Mesodermal cell (in vitro differentiated cells): Measurements from ENCODE around the gene ALDH1A1.

Experiments
- H3K27ac ChIP-seq: 2 replicates; pipeline ENCODE4 v1.7.0; 2013; ENCODE audit warnings: mild to moderate bottlenecking, low read depth, low read length, moderate library complexity; ENCODE audit not compliant: severe bottlenecking
- H3K36me3 ChIP-seq: 2 replicates; pipeline ENCODE4 v1.7.1; 2013; ENCODE audit warnings: mild to moderate bottlenecking, low read length, moderate library complexity; ENCODE audit not compliant: control insufficient read depth, insufficient read depth
- H3K4me1 ChIP-seq: one replicate; pipeline ENCODE4 v1.7.1; 2013; ENCODE audit warnings: mild to moderate bottlenecking, low read length; ENCODE audit not compliant: insufficient read depth, control insufficient read depth, poor library complexity, severe bottlenecking
- H3K4me3 ChIP-seq: 2 replicates; pipeline ENCODE4 v1.7.0; 2013; ENCODE audit warnings: low read length, control low read depth, mild to moderate bottlenecking; ENCODE audit not compliant: insufficient read depth, poor library complexity, severe bottlenecking; ENCODE audit errors: extremely low read depth
- H3K9me3 ChIP-seq: 2 replicates; pipeline ENCODE4 v1.7.1; 2013; ENCODE audit warnings: mild to moderate bottlenecking, low read length, moderate library complexity; ENCODE audit not compliant: control insufficient read depth
- WGBS, 2 experiments: methylation state at CpG; one replicate each; pipeline ENCODE4 v1.1.5; 2013; ENCODE audit warnings: missing lambda C conversion rate in 2 of 2; ENCODE audit not compliant: insufficient coverage in 2 of 2; 5-methylcytosine and 5-hydroxymethylcytosine counted together

Gene ALDH1A1

DNA sequence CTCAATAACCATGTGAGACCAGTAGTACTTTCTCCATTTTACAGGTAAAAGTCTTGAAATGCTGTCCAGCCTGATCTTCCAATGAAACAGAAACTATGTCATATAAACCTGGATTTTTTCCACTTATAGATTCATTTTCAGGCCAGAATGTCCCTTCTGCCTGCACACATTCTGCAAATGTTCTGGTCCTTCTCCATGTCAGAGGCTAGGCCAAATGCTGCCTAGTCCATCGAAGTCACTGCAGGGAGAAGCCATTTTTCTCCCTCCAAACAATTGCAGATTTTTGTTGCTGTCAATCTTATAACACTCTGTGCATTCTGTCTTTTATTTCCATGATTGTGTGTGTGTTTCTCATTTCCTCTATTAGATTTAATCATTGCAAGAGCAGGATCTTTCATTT is 59.4 kb downstream of the ALDH1A1 start:
- Histone ChIP-seq H3K27ac (no peak overlapping the region), H3K9me3 (no peaks in the 10 kb centered on the region), H3K36me3 (no peaks in the 10 kb centered on the region), H3K4me3 (no peak overlapping the region), H3K4me1 (no peaks in the 10 kb centered on the region)
- WGBS, 2 experiments = no CpG with 5 or more reads among the region's 1 CpG

DNA sequence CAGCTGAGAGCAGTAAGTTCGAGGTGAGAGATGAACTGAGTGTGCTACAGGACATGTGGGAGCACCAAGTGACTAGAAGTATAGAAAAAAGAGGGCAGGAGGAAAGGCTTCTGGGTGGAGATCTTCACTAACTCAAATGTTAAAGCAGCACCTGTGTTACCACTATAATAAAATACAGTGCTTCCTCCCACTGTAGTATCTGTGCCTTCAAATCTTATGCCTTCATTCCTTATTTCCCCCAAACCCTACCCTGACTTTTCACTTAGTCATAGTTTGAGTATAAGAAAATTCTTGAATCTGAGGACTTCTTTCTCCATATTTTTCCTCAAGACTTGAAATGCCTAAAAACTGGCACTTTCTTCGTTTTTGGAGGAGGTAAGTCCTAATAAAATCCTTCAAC is 61.8 kb downstream of the ALDH1A1 start:
- Histone ChIP-seq H3K9me3 (no peaks in the 10 kb centered on the region), H3K4me3 (no peak overlapping the region), H3K4me1 (no peaks in the 10 kb centered on the region), H3K27ac (no peak overlapping the region), H3K36me3 (no peaks in the 10 kb centered on the region)
- 65 to 73% methylated on average over 1 to 2 of the region's 2 CpGs for WGBS, 2 experiments

DNA sequence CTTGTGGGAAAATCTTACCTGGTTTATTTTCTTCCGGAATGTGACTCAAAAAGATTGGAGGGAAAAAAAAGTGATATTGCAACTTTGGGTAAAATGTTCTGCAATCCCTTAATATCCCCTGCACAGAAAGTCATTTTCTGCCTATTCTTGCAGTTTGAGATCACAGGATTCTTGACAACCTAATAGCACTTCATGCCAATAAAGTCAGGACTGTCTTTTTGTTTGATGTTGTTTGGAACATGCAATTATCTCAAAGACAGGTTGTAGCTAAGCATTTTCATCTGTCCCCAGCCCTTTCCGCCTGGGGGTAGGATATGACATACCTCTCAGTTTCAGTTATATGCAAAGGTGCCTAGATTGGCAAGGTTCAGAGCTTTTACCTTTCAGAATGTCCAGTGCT is 63.9 kb downstream of the ALDH1A1 start:
- H3K27ac ChIP-seq = no peak overlapping the region
- no peak overlapping the region for H3K4me3 ChIP-seq
- no peaks in the 10 kb centered on the region for H3K36me3 ChIP-seq
- H3K4me1 ChIP-seq = no peaks in the 10 kb centered on the region
- WGBS, 2 experiments = 83% methylated on average over 1 of the region's 2 CpGs; no CpG with 5 or more reads in 1 of the 2 experiments
- H3K9me3 ChIP-seq = no peaks in the 10 kb centered on the region

DNA sequence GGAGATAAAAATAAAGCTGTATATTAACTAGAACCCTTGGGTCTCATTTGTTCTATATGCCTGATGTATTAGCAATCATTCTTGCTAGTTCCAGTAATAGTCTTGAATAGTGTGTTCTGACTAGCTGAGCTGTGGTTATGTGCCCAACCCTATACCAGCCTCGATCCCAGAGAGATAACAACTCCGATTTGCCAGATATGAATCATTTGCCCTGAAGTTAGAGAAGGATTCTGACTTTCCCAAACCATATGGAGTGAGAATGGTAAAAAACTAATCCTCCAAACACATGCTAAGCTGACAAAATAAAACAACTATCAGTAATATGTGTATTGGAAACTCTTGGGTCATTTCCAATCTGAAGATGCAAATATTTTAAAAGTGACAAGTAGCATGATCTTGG is 64.8 kb downstream of the ALDH1A1 start:
- no peaks in the 10 kb centered on the region for H3K9me3 ChIP-seq
- no peaks in the 10 kb centered on the region for H3K4me1 ChIP-seq
- H3K36me3 ChIP-seq = no peaks in the 10 kb centered on the region
- no peak overlapping the region for H3K4me3 ChIP-seq
- no peak overlapping the region for H3K27ac ChIP-seq
- no CpG with 5 or more reads among the region's 2 CpGs for WGBS, 2 experiments

DNA sequence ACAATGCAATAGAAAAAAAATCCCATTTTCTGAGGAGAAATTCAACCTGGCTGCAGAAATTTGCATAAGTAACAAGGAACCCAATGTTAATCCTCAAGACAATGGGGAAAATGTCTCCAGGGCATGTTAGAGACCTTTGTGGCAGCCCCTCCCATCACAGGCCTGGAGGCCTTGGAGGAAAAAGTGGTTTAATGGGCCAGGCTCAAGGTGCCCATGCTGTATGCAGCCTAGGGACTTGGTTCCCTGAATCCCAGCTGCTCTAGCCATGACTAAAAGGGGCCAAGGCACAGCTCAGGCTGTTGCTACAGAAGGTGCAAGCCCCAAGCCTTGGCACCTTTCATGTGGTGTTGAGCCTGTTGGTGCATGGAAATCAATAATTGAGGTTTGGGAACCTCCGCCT is 66.5 kb downstream of the ALDH1A1 start:
- Histone ChIP-seq H3K4me3 (no peak overlapping the region), H3K36me3 (no peaks in the 10 kb centered on the region), H3K27ac (no peak overlapping the region), H3K9me3 (no peaks in the 10 kb centered on the region), H3K4me1 (no peaks in the 10 kb centered on the region)
- 83 to 100% methylated on average over 1 of the region's 1 CpG for WGBS, 2 experiments

DNA sequence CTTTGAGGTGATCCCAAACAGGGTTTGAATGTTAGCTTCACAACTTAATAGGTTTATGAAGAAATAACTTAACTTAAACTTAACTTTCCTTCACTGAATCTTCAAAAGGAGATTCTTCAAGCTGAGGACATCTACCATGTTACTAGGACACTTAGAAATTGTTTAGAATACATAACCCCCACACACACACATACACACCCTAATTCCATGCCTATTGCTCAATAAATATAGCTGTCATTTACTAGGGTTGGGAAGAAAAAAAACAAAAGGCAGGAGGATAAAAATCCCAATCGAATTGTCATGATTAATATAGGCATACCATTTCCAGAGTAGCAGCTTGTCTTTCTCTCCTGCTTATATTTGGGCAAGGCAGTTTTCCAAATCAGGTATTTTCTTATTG is 68.3 kb downstream of the ALDH1A1 start:
- H3K27ac ChIP-seq = no peak overlapping the region
- WGBS, 2 experiments = no CpG with 5 or more reads among the region's 1 CpG
- H3K9me3 ChIP-seq = no peaks in the 10 kb centered on the region
- H3K4me1 ChIP-seq = no peaks in the 10 kb centered on the region
- H3K36me3 ChIP-seq = no peaks in the 10 kb centered on the region
- H3K4me3 ChIP-seq = no peak overlapping the region

DNA sequence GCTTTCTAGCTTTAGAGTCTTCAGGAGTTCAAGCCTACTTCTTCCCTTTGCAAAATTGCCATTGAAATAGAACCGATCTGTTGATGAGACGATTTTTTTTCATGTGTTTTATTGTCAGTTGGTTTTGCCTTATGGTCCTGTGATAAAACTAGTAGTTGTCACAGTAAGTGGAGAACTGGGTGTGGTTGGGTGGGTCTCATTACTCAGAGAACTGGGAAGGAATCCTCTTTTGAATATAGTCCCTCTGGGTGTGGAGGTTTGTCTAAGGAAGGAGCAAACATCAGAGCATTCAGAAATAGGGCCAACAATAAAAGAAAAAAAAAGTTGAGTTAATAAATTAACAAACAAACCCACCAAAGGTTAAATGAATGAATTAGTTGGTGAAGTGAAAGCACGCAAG is 69.0 kb downstream of the ALDH1A1 start:
- H3K9me3 ChIP-seq = no peaks in the 10 kb centered on the region
- 82 to 100% methylated on average over 1 to 2 of the region's 3 CpGs for WGBS, 2 experiments

DNA sequence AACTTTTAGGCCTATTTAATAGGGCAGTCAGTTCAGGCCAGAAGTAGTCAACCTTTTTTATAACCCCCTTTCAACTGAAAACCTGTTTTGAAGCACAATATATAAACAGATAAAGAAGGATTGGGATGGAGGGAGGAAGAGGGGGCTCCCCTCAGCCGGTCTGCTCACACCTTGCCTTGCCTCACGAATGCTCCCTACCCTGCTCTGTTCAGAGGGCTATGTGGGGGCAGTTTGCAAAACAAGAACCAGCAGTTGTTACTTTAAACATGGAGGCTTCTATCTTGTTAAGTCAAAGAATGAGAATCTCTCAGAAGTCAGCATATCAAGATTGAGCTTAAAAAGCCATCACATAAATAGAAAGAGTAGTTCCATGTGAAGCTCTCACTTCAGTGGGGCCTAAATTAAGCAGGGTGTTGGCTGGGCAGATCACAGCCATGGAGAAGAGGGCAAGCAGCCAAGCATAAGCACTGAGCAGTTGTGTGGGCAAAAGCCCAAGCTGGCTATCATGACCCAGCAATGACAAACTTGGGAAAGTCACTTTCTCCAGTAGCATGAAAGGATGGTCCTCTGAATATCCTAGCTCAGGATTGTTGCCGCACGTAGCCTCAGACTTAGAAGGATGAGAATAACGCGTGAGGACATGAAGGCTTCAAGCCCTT is 70.6 kb downstream of the ALDH1A1 start:
- Histone ChIP-seq H3K36me3 (no peaks in the 10 kb centered on the region), H3K27ac (no peak overlapping the region), H3K9me3 (no peaks in the 10 kb centered on the region), H3K4me3 (no peak overlapping the region), H3K4me1 (no peaks in the 10 kb centered on the region)
- WGBS, 2 experiments = 95 to 98% methylated on average over 4 of the region's 6 CpGs

More for the DNA sequence above, 69.0 kb downstream of the ALDH1A1 start:
- no peaks in the 10 kb centered on the region for H3K36me3 ChIP-seq
- H3K27ac ChIP-seq = no peak overlapping the region
- H3K4me1 ChIP-seq = no peaks in the 10 kb centered on the region
- H3K4me3 ChIP-seq = no peak overlapping the region

DNA sequence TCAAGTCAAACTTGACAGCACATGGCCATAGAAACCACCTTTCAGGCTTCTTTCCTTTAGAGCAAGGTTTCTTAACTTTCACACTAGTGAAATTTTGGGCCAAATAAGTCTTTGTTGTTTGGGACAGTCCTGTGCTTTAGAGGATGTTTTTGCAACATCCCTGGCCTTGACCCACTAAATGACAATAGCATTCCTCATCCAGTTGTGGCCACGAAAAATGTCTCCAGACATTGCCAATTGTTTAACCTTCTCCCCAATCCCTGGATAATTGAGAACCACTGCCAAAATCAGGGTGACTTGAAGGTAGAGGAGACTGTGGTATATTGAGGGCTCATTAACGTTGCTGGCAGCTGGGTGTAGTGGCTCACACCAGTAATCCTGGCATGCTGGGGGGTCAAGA is 72.0 kb downstream of the ALDH1A1 start:
- H3K9me3 ChIP-seq = no peaks in the 10 kb centered on the region
- H3K4me3 ChIP-seq = no peak overlapping the region
- WGBS, 2 experiments = 79 to 86% methylated on average over 1 to 2 of the region's 2 CpGs
- no peaks in the 10 kb centered on the region for H3K4me1 ChIP-seq
- no peaks in the 10 kb centered on the region for H3K36me3 ChIP-seq
- no peak overlapping the region for H3K27ac ChIP-seq

DNA sequence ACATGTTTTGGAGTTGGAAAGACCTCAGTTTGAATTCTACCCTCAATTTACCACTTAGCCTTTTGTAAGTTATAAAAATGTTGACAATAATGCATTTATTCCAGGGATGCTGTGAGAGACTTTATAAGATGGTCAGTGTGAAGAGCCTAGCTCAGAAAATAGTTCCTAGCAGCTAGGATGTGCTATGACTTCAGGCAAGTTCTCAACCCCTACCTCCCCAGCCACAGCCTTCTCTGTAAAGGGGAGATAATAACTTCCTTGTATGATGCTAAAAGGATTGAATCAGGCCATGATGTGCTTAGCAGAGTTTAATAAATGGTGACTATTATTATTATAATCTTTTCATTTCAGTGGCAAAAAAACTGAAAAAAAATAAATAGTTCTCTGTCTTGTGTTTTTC is 77.6 kb downstream of the ALDH1A1 start:
- Histone ChIP-seq H3K4me3 (no peak overlapping the region), H3K27ac (no peak overlapping the region), H3K9me3 (no peaks in the 10 kb centered on the region), H3K4me1 (no peaks in the 10 kb centered on the region), H3K36me3 (no peaks in the 10 kb centered on the region)

DNA sequence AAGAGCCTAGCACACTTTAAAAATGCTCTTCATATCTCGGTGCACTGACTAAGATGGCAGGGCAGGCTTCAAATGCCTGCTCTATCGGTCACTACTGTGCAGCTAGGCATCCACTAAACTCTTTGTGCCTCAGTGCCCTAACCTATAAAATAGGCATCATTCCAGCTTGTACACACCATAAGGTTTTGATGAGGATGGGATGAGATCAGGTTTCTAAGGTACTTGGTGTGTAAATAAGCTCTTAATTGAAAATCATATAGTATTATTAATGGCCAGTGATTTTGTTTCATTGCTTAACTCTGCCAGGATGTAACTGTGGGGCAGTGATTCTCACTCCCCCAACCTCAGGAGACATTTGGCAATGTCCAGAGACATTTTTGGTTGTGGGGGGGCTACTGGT is 78.5 kb downstream of the ALDH1A1 start:
- H3K27ac ChIP-seq = no peak overlapping the region
- WGBS, 2 experiments = 86 to 100% methylated on average over 1 to 2 of the region's 2 CpGs
- H3K4me3 ChIP-seq = no peak overlapping the region
- H3K9me3 ChIP-seq = no peaks in the 10 kb centered on the region
- no peaks in the 10 kb centered on the region for H3K36me3 ChIP-seq
- H3K4me1 ChIP-seq = no peaks in the 10 kb centered on the region
